ENCODE measurements around the gene LRRC74B.

- TF ChIP-seq, protein P1, sequence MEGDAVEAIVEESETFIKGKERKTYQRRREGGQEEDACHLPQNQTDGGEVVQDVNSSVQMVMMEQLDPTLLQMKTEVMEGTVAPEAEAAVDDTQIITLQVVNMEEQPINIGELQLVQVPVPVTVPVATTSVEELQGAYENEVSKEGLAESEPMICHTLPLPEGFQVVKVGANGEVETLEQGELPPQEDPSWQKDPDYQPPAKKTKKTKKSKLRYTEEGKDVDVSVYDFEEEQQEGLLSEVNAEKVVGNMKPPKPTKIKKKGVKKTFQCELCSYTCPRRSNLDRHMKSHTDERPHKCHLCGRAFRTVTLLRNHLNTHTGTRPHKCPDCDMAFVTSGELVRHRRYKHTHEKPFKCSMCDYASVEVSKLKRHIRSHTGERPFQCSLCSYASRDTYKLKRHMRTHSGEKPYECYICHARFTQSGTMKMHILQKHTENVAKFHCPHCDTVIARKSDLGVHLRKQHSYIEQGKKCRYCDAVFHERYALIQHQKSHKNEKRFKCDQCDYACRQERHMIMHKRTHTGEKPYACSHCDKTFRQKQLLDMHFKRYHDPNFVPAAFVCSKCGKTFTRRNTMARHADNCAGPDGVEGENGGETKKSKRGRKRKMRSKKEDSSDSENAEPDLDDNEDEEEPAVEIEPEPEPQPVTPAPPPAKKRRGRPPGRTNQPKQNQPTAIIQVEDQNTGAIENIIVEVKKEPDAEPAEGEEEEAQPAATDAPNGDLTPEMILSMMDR (IDR thresholded peaks at IDR 0.05), result no peak
- TF ChIP-seq POLR2A (IDR thresholded peaks at IDR 0.05), result no peak
These were observed 47.2 kb downstream of the LRRC74B start for GRCh38 chr22:21092797-21093554.
